ENCODE data around the gene TNFRSF1A.
A peak's percentile ranks its signal among the peaks of the same experiment; 100 is the strongest.
"Not testable (repeated sequence)": the region's sequence is repeated elsewhere in the genome, so short reads cannot be mapped to it uniquely, and the experiment has no call there.

The TNFRSF1A gene

DNA sequence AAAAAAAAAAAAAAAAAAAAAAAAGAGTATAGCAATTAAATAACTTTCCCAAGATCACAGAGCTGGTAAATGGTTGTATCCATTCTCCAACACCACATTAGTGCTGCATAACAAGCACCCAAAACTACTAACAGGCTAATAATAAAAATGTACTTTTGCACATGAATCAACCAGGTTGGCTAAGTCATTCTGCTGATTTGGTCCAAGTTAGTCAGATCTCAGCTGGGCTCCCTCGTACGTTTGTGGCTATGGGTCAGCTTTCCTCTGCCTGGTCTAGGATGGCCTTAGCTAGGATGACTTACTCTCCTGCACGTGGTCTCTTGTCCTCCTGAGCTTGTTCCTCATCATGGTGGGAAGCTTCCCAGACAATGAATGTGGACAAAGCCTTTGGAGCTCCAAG, 39.3 kb downstream of the TNFRSF1A start:
- DNase-seq (ENCODE audit: low spot score), result no peak

DNA sequence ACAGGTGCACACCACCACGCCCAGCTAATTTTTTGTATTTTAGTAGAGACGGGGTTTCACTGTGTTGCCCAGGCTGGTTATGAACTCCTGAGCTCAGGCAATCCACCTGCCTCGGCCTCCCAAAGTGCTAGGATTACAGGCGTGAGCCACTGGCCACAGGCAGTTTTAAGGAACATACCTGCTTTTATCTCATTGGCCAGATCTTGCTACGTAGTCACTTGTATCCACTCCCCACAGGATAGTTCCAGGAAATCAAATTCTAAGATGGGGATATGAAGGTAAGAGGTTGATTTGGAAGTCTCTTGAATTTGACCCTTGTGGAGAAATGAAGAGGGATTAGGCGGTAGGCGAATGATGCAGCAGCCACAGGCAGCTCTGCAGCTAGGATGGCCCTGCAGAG, 40.2 kb downstream of the TNFRSF1A start:
- DNase-seq (ENCODE audit: low spot score), result no peak

DNA sequence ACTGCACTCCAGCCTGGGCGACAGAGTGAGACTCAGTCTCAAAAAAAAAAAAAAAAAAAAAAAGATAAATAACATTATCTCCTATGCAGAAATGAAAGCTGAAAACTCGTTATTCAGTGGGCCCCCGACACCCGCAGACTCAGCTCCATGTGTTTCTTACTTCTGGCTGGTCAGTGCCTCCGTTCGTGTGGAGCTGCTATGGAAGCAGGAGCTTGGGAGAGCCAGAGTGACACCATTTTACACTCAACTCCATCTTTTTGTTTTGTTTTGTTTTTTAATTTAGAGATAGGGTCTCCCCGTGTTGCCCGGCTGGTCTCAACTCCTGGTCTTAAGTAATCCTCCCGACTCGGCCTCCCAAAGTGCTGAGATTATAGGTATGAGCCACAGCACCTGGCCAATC, 44.7 kb downstream of the TNFRSF1A start:
- no peak for DNase-seq (ENCODE audit: low spot score)

DNA sequence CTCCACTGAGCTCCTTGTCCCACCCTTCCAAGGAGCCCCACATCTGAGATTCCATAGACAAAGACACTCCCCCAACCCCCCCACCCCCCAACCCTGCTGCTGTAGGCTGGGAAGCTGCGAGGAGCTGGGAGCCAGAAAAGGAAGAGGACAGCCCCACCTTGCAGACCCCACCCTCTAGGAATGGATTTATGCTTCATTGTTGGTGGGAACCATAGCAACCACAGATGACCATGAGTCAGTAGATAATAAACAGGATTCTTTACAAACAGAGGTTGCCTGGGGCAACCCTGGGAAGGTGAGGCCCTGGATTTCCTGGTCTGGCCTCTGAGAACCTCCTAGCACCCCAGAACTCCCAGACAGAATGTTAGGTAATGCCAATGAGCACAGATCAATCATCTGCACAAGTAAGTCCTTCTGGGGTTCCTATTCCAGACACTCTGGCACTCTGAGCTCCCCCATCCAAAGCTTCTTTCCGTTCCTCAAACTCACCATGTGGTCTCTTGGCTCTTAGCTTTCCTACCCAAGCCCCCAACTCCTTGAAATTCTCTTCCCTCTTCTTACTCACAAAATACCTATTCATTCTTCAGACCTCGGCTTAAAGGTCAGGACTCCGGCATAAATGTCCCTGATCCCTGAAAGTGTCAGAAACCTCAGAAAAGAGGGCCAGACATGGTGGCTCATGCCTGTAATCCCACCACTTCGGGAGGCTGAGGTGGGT, 46.6 kb downstream of the TNFRSF1A start:
- DNase-seq (ENCODE audit: low spot score), result peak; percentile 41

DNA sequence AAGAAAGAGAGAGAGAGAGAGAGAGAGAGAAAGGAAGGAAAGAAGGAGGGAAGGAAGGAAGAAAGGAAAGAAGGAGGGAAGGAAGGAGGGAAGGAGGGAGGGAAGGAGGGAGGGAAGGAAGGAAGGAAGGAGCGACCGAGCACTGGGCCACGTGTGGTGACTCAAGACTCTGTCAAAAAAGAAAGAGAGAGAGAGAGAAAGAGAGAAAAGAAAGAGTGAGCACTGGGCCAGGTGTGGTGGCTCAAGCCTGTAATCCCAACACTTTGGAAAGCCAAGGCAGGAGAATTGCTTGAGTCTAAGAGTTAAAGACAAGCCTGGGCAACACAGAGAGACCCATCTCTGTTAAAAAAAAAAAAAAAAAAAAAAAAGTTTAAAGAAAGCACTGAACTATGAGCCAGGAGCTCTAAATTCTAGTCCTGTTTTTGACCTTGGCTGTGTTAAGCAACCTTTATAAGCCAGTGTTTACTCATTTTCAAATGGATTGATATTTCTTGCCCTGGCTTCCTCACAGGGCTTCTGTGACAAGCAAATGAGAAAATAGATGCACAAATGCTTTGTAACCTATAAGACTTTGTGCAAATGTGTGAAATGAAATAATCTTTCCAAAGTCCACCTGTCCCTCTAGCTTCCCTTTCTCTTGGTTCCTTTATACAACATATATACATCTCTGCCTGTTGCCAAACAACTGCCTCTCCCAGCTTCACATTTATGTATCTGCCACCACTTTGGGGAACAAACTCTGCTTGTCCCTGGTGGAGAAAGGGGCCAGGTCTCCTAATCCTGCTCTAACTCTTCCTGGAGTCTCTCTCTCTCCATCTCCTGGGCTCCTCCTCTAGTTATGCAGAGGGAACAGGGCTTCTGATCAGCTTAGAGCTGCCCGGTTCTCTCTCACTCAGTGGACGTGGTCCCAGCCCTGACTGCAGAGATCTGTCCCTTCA, 47.5 kb downstream of the TNFRSF1A start:
- no peak for DNase-seq (ENCODE audit: low spot score)

DNA sequence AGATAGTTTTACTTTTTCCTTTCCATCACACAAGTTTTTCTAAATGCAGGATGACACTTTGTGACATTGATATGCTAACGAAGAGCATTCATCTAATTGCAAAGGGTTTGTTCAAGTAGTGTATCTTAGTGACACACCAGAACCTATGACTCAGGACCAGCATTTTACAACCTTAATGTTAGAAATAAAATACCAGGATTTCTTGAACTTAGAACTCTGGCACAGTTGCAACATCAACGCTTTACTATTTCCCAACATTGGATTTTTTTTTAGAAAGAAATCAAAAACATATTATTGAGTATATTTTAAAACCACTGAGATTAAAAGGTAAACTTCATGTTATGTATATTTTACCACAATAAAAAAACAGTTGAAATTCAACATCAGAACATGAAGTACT, 49.3 kb downstream of the TNFRSF1A start:
- DNase-seq (ENCODE audit: low spot score), result no peak

DNA sequence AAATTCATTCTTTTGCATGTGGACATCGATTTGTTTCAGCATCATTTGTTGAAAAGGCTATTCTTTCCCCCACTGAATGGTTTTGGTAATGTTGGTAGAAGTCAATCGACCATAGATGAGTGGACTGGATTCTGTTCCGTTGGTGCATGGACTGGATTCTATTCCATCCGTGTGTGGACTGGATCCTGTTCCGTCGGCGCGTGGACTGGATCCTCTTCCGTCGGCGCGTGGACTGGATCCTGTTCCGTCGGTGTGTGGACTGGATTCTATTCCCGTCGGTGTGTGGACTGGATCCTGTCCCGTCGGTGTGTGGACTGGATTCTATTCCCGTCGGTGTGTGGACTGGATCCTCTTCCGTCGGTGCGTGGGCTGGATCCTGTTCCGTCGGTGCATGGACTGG, 52.0 kb downstream of the TNFRSF1A start:
- DNase-seq (ENCODE audit: low spot score), result not testable (repeated sequence)

DNA sequence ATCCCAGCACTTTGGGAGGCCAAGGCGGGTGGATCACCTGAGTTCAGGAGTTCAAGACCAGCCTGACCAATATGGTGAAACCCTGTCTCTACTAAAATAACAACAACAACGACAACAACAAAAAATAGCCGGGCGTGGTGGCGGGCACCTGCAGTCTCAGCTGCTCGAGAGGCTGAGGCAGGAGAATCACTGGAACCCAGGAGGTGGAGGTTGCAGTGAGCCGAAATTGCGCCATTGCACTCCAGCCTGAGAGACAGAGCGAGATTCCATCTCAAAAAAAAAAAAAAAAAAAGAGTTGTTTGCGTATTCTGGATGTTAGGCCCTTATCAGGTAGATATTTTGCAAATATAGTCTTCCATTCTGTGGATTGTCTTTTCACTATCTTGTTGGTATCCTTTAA, 52.8 kb downstream of the TNFRSF1A start:
- DNase-seq (ENCODE audit: low spot score), result not testable (repeated sequence)

DNA sequence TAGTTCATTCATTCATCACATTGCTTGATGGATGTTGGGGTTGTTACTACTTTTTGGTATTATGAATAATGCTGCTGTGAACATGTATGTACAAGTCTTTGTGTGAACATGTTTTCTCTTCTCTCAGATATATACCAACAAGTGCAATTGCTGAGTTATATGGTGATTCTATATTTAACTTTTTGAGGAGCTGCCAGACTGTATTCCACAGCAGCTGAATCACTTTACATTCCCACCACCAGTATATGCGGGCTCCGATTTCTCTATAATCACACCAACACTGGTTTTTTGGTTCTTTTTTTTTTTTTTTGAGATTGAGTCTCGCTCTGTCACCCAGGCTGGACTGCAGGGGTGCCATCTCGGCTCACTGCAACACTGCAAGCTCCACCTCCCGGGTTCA, 53.6 kb downstream of the TNFRSF1A start:
- DNase-seq (ENCODE audit: low spot score), result no peak

DNA sequence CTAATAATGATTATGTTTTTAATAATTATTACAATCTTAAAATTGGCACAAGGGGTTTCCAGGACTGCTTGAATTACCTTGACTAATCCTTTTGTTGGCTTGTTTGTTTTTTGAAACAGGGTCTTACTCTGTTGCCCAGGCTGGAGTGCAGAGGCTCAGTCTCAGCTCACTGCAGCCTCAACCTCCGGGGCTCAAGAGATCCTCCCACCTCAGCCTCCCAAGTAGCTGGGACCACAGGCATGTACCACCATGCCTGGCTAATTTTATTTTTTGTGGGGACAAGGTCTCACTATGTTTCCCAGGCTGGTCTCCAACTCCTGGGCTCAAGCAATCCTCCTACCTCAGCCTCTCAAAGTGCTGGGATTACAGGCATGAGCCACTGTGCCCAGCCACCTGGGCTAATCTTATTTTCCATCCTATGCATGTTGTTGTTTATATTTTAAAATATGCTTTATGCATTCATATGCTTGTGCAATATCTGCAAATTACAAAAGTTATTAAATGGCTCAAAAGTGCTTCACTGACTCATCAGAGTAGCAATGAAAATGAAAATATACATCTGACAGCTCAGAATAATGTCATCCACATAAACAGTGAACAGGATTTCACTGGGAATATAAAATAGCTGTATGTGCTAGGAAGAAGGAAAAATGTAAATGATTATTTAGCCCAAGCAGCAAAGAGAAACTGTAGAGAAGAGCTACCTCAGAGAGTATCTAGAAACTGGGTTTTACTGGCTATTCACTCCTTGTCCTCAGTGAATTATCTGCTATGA, 56.2 kb downstream of the TNFRSF1A start:
- no peak for DNase-seq (ENCODE audit: low spot score)

DNA sequence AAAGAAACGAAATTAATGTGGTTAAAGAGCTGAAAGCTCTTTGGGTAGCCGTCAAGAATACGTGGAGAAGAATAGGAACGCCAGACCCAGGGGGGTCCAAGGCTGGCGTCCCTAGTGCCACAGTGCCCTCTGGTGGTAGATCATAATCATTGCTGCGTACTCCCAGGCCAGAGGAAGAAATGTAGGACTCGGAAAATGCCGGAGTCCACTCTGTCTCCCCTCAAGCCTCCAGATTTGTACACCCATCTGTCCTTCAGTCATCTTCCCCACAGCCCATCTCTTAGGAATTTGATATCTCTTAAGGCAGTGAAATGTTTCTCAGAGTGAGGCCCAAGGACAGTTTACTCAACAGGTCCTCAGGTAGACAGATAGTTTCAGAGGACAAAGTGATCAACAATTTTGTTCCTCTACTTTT, 56.8 kb downstream of the TNFRSF1A start:
- DNase-seq (ENCODE audit: low spot score), result peak; percentile 84

DNA sequence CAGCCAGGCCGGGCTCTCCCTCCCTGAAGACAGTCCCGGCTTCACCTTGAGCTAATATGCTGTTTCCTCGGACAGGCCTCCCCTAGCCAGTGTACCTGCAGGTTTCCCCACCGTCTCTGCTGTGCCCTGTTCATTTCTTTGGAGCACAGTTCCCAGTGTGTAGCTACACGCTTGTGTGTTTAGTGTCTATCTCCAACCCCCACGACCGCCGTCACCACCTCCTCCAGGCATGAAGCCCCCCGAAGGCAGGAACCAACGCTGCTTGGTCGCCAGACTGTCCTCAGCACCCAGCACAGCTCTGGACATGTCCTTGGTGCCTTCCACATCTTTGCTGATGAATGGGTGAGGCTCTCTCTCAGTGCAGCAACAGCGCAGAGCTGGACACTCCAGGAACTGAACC, 57.6 kb downstream of the TNFRSF1A start:
- DNase-seq (ENCODE audit: low spot score), result no peak

DNA sequence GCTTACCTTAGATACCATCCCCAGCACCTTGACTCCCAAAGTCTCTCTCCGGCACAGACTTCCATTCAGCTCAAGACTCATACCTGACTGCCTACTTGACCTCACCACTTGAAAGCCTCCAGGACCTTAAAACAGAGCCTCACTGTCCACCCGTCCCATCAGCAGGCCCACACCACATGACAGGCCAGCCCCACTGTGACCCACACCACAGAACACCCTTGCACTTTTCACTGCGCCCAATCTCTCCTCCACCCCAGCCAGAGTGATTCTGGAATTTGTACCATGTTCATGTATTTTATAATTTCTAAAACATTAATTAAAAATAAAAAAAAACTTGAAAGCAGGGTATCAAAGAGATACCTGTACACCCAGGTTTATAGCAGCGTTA, 59.4 kb downstream of the TNFRSF1A start:
- no peak for DNase-seq (ENCODE audit: low spot score)

DNA sequence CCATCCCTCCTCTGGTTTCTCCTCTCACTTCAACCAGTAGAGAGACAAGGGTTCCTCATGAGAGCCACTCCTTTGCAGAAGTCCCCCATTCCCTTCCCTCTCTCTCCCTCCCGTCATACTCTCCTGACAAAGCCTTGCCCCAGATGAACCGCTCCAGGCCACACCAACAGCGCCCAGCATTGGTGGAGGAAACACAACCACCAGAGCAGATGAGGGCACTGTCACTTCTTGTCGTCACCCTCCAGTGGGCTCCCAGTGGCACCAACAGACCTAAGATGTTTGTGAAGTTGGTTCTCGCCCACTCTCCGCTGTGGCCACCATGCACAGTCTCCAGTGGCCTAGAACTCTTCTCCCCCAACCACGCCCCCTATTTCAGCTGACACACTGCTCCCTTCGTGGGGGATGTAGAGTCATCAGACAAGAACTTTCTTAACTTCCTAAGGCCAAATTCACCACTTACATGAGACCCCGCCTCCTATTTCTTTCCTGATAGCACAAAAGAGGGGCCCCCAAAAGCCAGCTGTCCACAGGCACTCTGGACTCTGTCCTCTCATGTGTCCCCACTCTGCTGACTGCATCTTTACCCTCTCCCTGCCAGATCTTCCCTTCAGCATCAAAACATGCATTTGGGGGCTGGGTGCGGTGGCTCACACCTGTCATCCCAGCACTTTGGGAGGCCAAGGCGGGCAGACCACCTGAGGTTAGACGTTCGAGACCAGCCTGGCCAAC, 60.6 kb downstream of the TNFRSF1A start:
- DNase-seq (ENCODE audit: low spot score), result no peak

DNA sequence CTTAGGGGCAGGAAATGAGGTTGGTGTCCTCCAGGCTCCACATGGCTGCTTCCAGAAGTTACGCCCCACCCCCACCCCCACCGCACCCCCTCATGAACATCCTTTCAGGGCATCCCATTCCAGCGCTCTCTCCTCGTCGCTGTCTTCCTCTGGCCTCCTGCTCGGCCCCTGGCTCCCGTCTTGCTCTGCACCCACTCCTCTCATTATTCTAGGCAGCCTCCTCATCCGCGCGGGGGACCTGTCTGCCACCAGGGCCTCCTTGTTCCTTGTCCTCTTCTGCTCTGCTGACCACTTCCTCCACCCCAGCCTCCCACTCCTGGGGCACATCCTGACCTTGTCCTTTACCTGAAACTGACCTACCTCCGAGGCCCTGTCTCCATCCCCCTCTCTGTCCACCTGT, 61.2 kb downstream of the TNFRSF1A start:
- DNase-seq (ENCODE audit: low spot score), result no peak

DNA sequence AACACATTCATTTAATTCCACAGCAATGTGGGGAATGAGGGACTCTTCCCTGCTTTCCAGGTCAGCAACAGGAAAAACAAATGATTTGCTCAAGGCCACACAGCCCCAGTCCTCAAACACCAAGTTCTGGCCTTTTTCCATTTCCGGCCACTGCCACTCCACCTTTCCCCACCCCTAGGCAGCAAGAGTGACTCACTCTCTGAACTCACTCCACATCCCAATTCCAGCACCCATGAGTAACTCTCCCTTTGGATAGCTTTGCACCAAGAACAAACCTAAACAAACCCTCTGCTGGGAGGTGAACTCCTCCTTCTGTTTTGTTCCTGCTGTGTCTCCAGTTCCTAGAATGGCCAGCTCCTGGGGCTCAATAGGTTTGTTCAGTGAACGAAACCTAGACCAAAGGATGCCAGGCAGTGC, 61.8 kb downstream of the TNFRSF1A start:
- DNase-seq (ENCODE audit: low spot score), result no peak

DNA sequence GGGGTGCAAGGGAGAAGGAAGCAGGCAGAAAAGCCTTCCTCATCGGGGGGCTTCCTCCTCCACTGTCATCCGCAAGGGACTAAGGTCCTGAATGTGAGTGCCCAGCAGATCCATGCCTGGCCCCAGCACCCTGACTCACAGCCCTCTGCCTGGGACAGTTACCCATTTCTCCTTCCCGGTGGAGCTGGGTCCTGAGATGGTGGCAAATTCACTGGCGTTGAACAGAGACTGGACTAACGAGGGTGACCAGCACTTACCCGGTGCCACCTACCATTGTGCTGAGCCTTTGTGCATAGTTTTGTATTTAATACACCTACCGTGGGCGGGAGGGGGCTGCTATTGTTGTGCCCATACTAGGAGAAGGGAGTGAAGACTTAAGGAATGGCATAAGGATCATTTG, 62.2 kb downstream of the TNFRSF1A start:
- no peak for DNase-seq (ENCODE audit: low spot score)

DNA sequence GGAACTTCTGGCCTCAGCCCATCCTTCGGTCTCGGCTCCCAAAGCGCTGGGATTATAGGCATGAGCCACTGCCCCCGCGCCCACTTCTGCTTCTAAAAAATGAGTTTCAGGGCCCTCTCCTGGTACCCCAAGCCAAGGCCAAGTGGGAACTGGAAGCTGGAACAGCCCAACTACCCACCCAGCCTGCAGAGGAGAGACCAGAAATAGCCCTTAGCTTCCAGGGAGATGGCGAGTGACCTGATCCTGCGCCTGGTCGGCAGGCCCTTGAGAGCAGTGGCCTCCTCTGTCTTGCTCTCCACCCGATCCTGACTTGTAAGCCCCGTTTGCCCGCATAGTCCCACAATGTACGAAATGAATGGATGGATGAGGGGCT, 62.6 kb downstream of the TNFRSF1A start:
- no peak for DNase-seq (ENCODE audit: low spot score)

All from NAMALWA (cell line).